ENCODE results near the gene UBASH3A.

Gene UBASH3A

GRCh38 chr21:42362198-42362597, 41.5 kb upstream of the UBASH3A start:
- 0 out of 22 replicates have a peak, but pooled peaks cover 0 to 3% (median 0%) of the 10 kb centered on the region in 11 experiments for H3K27me3 ChIP-seq
- peak overlapping the region in 9 of 11 experiments; percentile 17 to 67 (median 46); a peak in 16 of 22 replicates for H3K4me2 ChIP-seq
- no peak overlapping the region for H3K9ac ChIP-seq
- no peak for TF ChIP-seq Cebpa-rat (IDR thresholded peaks at IDR 0.05)
- no peaks in the 10 kb centered on the region for H3K36me3 ChIP-seq
- H4K20me1 ChIP-seq: no peaks in the 10 kb centered on the region; a peak in 1 of 22 replicates
- peaks cover 6 to 18% (median 10%) of the 10 kb centered on the region in 11 experiments; a peak in 20 of 22 replicates for H3K9me3 ChIP-seq (replicated peaks in 1 of 11)
- H3K27ac ChIP-seq: no peak overlapping the region
- H3K4me1 ChIP-seq: peaks cover 0 to 55% (median 43%) of the 10 kb centered on the region in 10 experiments; a peak in 16 of 20 replicates
- no peak overlapping the region for H3K4me3 ChIP-seq

- Histone ChIP-seq H3K27ac (no peak overlapping the region), H4K20me1 (no peaks in the 10 kb centered on the region; a peak in 1 of 22 replicates), H3K9ac (no peak overlapping the region), H3K4me3 (no peak overlapping the region), H3K4me2 (peak overlapping the region in 9 of 11 experiments; percentile 17 to 67 (median 46); a peak in 17 of 22 replicates), H3K9me3 (replicated peaks in 1 of 11) (peaks cover 6 to 13% (median 9%) of the 10 kb centered on the region in 11 experiments; a peak in 20 of 22 replicates), H3K4me1 (peaks cover 0 to 59% (median 43%) of the 10 kb centered on the region in 10 experiments; a peak in 16 of 20 replicates), H3K36me3 (no peaks in the 10 kb centered on the region), H3K27me3 (0 out of 22 replicates have a peak, but pooled peaks cover 0 to 3% (median 0%) of the 10 kb centered on the region in 11 experiments)
- TF ChIP-seq Cebpa-rat (IDR thresholded peaks at IDR 0.05): peak in 2 of 11 experiments; percentile 19 to 69; a peak in 1 of 22 replicates
Observed at GRCh38 chr21:42362700-42363099, 41.0 kb upstream of the UBASH3A start.

GRCh38 chr21:42363312-42363711, 40.4 kb upstream of the UBASH3A start:
- peaks cover 0 to 62% (median 43%) of the 10 kb centered on the region in 10 experiments; a peak in 16 of 20 replicates for H3K4me1 ChIP-seq
- H3K4me3 ChIP-seq: no peak overlapping the region
- no peak for TF ChIP-seq Cebpa-rat (IDR thresholded peaks at IDR 0.05)
- H3K27ac ChIP-seq: no peak overlapping the region
- no peaks in the 10 kb centered on the region; a peak in 1 of 22 replicates for H4K20me1 ChIP-seq
- H3K9ac ChIP-seq: no peak overlapping the region
- H3K9me3 ChIP-seq (replicated peaks in 1 of 11): peaks cover 6 to 13% (median 9%) of the 10 kb centered on the region in 11 experiments; a peak in 20 of 22 replicates
- H3K36me3 ChIP-seq: no peaks in the 10 kb centered on the region
- peak overlapping the region in 9 of 11 experiments; percentile 17 to 67 (median 46); a peak in 16 of 22 replicates for H3K4me2 ChIP-seq
- H3K27me3 ChIP-seq: 0 out of 22 replicates have a peak, but pooled peaks cover 0 to 3% (median 0%) of the 10 kb centered on the region in 11 experiments

GRCh38 chr21:42364304-42364865, 39.3 kb upstream of the UBASH3A start:
- TF ChIP-seq Cebpa-rat (IDR thresholded peaks at IDR 0.05): no peak; a peak in 1 of 22 replicates
- no peak overlapping the region for H3K27ac ChIP-seq
- 0 out of 22 replicates have a peak, but pooled peaks cover 0 to 3% (median 0%) of the 10 kb centered on the region in 11 experiments for H3K27me3 ChIP-seq
- peak overlapping the region in 8 of 11 experiments; percentile 6 to 61 (median 48); a peak in 13 of 22 replicates for H3K4me2 ChIP-seq
- no peaks in the 10 kb centered on the region; a peak in 1 of 22 replicates for H4K20me1 ChIP-seq
- peaks cover 6 to 13% (median 9%) of the 10 kb centered on the region in 11 experiments; a peak in 20 of 22 replicates for H3K9me3 ChIP-seq (replicated peaks in 1 of 11)
- H3K36me3 ChIP-seq: no peaks in the 10 kb centered on the region
- no peak overlapping the region for H3K9ac ChIP-seq
- H3K4me1 ChIP-seq: peaks cover 0 to 63% (median 44%) of the 10 kb centered on the region in 10 experiments; a peak in 16 of 20 replicates
- H3K4me3 ChIP-seq: no peak overlapping the region

- peak overlapping the region in 10 of 11 experiments; percentile 5 to 83 (median 65); a peak in 19 of 22 replicates for H3K4me2 ChIP-seq
- H3K9me3 ChIP-seq (replicated peaks in 1 of 11): no peaks in the 10 kb centered on the region
- 0 out of 22 replicates have a peak, but pooled peaks cover 0 to 3% (median 0%) of the 10 kb centered on the region in 11 experiments for H3K27me3 ChIP-seq
- no peak overlapping the region for H3K27ac ChIP-seq
- no peak for TF ChIP-seq Cebpa-rat (IDR thresholded peaks at IDR 0.05)
- no peak overlapping the region for H3K4me3 ChIP-seq
- no peaks in the 10 kb centered on the region; a peak in 1 of 22 replicates for H4K20me1 ChIP-seq
- no peak overlapping the region for H3K9ac ChIP-seq
- no peaks in the 10 kb centered on the region for H3K36me3 ChIP-seq
- H3K4me1 ChIP-seq: peaks cover 0 to 77% (median 57%) of the 10 kb centered on the region in 10 experiments; a peak in 16 of 20 replicates
Observed at GRCh38 chr21:42365770-42366169, 37.9 kb upstream of the UBASH3A start.

- peak within 1 kb of the TSS in 10 of 11 experiments; percentile 5 to 83 (median 65); a peak in 19 of 22 replicates for H3K4me2 ChIP-seq
- H3K27me3 ChIP-seq: 0 out of 22 replicates have a peak, but pooled peaks cover 0 to under 1% (median 0%) of the 10 kb centered on the region in 11 experiments
- H3K27ac ChIP-seq: no peak within 1 kb of the TSS
- no peaks in the 10 kb centered on the region for H3K36me3 ChIP-seq
- no peaks in the 10 kb centered on the region for H3K9me3 ChIP-seq (replicated peaks in 1 of 11)
- no peak within 1 kb of the TSS for H3K9ac ChIP-seq
- H3K4me3 ChIP-seq: no peak within 1 kb of the TSS
- no peak for TF ChIP-seq Cebpa-rat (IDR thresholded peaks at IDR 0.05)
- peaks cover 0 to 78% (median 63%) of the 10 kb centered on the region in 10 experiments; a peak in 16 of 20 replicates for H3K4me1 ChIP-seq
- H4K20me1 ChIP-seq: no peaks in the 10 kb centered on the region; a peak in 1 of 22 replicates
Observed at GRCh38 chr21:42366292-42367010, 37.3 kb upstream of the UBASH3A start, which contains the start of gene TFF1. TSS of gene TFF1 (minus strand) at chr21:42366535. CDS start at chr21:42366495, 40 bp downstream.

DNA sequence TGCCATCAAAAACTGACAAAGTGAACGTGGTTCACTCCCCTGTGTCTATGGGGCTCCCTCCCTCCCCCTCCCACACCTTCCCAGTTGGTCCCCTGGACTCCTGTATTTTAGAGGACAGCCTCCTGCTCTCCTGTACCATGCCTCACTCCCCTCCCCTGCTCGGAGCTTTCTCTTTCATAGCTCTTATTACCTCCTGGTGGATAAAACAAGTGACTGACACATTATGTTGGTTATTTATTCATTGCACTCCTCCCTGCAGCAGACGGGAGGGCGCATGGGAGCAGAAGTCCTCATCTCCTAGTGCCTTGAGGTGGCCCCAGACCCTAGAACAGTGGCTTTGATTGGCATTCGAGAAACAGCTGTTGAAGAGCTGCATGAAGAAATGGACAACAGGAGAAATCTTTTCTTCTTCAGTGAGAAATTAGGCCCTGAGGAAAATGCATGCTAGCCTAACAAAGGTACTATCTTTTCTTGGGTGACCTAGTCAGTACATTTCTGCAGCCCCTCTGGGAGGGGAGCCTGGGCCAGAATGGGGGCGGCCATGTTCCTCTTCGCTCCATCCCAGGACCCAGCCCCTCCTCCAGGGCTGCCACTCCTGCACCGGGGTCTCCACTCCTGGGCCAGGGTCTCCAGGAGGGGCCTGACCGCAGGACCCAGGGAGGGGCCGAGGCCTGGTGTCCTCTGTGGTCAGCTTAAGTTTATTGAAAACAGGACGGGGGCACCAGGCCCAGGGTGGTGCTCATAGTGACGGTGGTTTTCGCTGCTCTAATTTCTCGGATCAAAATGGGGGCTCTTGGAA, 36.1 kb upstream of the UBASH3A start:
- Histone ChIP-seq H3K4me2 (peak overlapping the region in 1 of 11 experiments; percentile 69; a peak in 1 of 22 replicates), H4K20me1 (no peaks in the 10 kb centered on the region; a peak in 1 of 22 replicates), H3K4me1 (peaks cover 0 to 78% (median 64%) of the 10 kb centered on the region in 10 experiments; a peak in 16 of 20 replicates), H3K9ac (no peak overlapping the region), H3K36me3 (no peaks in the 10 kb centered on the region), H3K27ac (no peak overlapping the region), H3K4me3 (no peak overlapping the region), H3K9me3 (replicated peaks in 1 of 11) (no peaks in the 10 kb centered on the region), H3K27me3 (0 out of 22 replicates have a peak, but pooled peaks cover 0 to under 1% (median 0%) of the 10 kb centered on the region in 11 experiments)
- no peak for TF ChIP-seq Cebpa-rat (IDR thresholded peaks at IDR 0.05)

DNA sequence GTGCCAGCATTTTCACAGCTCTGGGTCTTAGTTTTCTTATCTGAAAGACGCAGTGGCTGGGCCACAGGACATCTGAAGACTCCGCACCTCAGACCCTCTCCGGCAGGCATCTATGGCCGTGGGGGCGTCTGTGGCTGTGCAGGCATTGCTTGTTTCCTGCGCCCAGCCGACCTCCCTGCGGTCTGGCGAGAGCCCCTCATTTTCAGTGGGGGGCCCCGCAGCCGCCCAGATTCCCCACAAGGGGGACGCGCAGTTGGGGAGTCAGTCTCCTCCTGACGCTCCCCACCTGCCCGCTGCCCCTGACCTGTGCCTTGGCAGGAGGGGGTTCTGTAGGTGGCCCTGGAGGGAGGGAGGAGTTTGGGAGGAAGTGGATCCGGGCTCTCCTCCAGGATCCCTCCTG, 33.9 kb upstream of the UBASH3A start:
- H3K4me3 ChIP-seq: no peak overlapping the region
- no peak for TF ChIP-seq Cebpa-rat (IDR thresholded peaks at IDR 0.05)
- peak overlapping the region in 9 of 11 experiments; percentile 10 to 91 (median 74); a peak in 16 of 22 replicates for H3K4me2 ChIP-seq
- no peaks in the 10 kb centered on the region; a peak in 1 of 22 replicates for H4K20me1 ChIP-seq
- H3K9ac ChIP-seq: peak overlapping the region in 2 of 11 experiments; percentile 15 to 44; a peak in 2 of 22 replicates
- no peaks in the 10 kb centered on the region for H3K36me3 ChIP-seq
- H3K27ac ChIP-seq: peak overlapping the region in 3 of 11 experiments; percentile 4 to 53 (median 43); a peak in 3 of 22 replicates
- H3K27me3 ChIP-seq: peaks cover 0 to 3% (median 0%) of the 10 kb centered on the region in 11 experiments; a peak in 1 of 22 replicates
- no peaks in the 10 kb centered on the region for H3K9me3 ChIP-seq (replicated peaks in 1 of 11)
- H3K4me1 ChIP-seq: peaks cover 15 to 80% (median 65%) of the 10 kb centered on the region in 10 experiments
